GM18868 (cell line): ENCODE measurements around the gene ZNF385B.
A peak's percentile ranks its signal among the peaks of the same experiment; 100 is the strongest.

Experiments used
- ATAC-seq: cut with Tn5 transposase; IDR thresholded peaks from one replicate; pipeline ENCODE4 v1.9.1; 2021; ENCODE audit warnings: mild to moderate bottlenecking, moderate library complexity; ENCODE audit not compliant: unreplicated experiment

The ZNF385B gene

GRCh38 chr2:179856205-179856604 is 5.2 kb downstream of the ZNF385B start:
- ATAC-seq: no peak

GRCh38 chr2:179855673-179856072 is 5.7 kb downstream of the ZNF385B start:
- no peak for ATAC-seq

GRCh38 chr2:179854891-179855290 is 6.5 kb downstream of the ZNF385B start:
- ATAC-seq: no peak

GRCh38 chr2:179853108-179853507 is 8.3 kb downstream of the ZNF385B start:
- no peak for ATAC-seq

GRCh38 chr2:179850188-179850587 is 11.2 kb downstream of the ZNF385B start:
- no peak for ATAC-seq

GRCh38 chr2:179849719-179850118 is 11.7 kb downstream of the ZNF385B start:
- no peak for ATAC-seq

- no peak for ATAC-seq
Measured at GRCh38 chr2:179843541-179843940, 17.9 kb downstream of the ZNF385B start.

GRCh38 chr2:179842498-179843153 is 18.8 kb downstream of the ZNF385B start:
- peak; percentile 68 for ATAC-seq

- no peak for ATAC-seq
Measured at GRCh38 chr2:179840840-179841239, 20.6 kb downstream of the ZNF385B start.

- ATAC-seq: no peak
Measured at GRCh38 chr2:179837408-179837807, 24.0 kb downstream of the ZNF385B start.

- no peak for ATAC-seq
Measured at GRCh38 chr2:179830043-179830787, 31.2 kb downstream of the ZNF385B start.

GRCh38 chr2:179826297-179826696 is 35.1 kb downstream of the ZNF385B start:
- ATAC-seq: no peak

GRCh38 chr2:179825494-179825893 is 35.9 kb downstream of the ZNF385B start:
- ATAC-seq: peak; percentile 87

- no peak for ATAC-seq
Measured at GRCh38 chr2:179824961-179825360, 36.5 kb downstream of the ZNF385B start.

GRCh38 chr2:179822540-179822939 is 38.9 kb downstream of the ZNF385B start:
- ATAC-seq: no peak

GRCh38 chr2:179818546-179818945 is 42.9 kb downstream of the ZNF385B start:
- ATAC-seq: no peak

GRCh38 chr2:179817181-179817841 is 44.1 kb downstream of the ZNF385B start:
- ATAC-seq: no peak

- ATAC-seq: no peak
Measured at GRCh38 chr2:179814050-179814449, 47.4 kb downstream of the ZNF385B start.

GRCh38 chr2:179812501-179812900 is 48.9 kb downstream of the ZNF385B start:
- ATAC-seq: no peak

- no peak for ATAC-seq
Measured at GRCh38 chr2:179811042-179811441, 50.4 kb downstream of the ZNF385B start.

GRCh38 chr2:179809606-179810005 is 51.8 kb downstream of the ZNF385B start:
- ATAC-seq: no peak

- ATAC-seq: no peak
Measured at GRCh38 chr2:179805001-179805400, 56.4 kb downstream of the ZNF385B start.
